Peyer's patch (tissue), 4 donors: ENCODE measurements around the gene NWD2.

ENCODE experiments used
- CTCF ChIP-seq, 6 experiments: fragments of 450-650 bp in 4 of 6; fragments of 200-600 bp in 2 of 6; sonication (generic) in 1 of 6; IDR thresholded peaks; one replicate each; pipeline ENCODE4 v1.5.1; 2017 to 2019; ENCODE audit warnings: antibody characterized with exemption in 6 of 6, mild to moderate bottlenecking in 3 of 6, moderate library complexity in 1 of 6
- POLR2A ChIP-seq, 2 donors: fragments of 450-650 bp; IDR thresholded peaks; one replicate each; pipeline ENCODE4 v1.5.1; 2017; ENCODE audit warnings: antibody characterized with exemption in 2 of 2, mild to moderate bottlenecking in 2 of 2, moderate library complexity in 2 of 2

- TF ChIP-seq POLR2A (IDR thresholded peaks at IDR 0.05): no peak
- no peak for TF ChIP-seq CTCF (IDR thresholded peaks at IDR 0.05)
Observed at GRCh38 chr4:37427193-37427592, 182.7 kb downstream of the NWD2 start.
